SK-N-MC (cell line): ENCODE measurements around the gene RXFP4.

Source experiments
- EZH2 ChIP-seq: fragments of 200-600 bp; sonication (generic); IDR thresholded peaks from one replicate; pipeline ENCODE4 v1.6.1; 2017; ENCODE audit warnings: antibody characterized with exemption
- POLR2AphosphoS5 ChIP-seq: IDR thresholded peaks from 2 replicates; pipeline ENCODE4 v1.6.1; 2012; ENCODE audit warnings: mild to moderate bottlenecking, low read depth, low read length, borderline replicate concordance

DNA sequence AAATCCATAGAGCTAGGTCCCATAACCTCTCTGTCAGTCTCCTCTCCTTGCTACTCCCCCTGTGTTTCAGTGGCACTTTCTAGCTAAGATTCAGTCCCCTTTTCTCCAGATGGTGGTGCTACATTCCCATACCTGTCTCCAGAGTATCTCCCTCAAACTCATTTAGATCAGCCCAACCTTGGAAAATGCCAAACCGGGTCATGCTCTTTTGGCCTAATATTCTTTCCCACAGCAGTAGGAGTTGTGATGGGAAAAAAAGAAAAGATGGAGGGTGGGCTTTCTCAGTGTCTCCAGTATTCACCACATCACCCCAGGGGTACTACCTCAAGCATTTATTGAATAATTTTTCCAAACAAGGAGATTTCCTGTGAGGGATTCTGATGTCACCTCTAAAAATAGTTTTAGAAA lies 3.2 kb upstream of the RXFP4 start:
- TF ChIP-seq POLR2AphosphoS5 = no peak
- no peak for TF ChIP-seq EZH2
